Middle frontal gyrus (tissue), 1 donor: ENCODE results near the gene AARS2.

ENCODE experiments used
- DNase-seq: peaks from one replicate; pipeline ENCODE4 v3.0.0-alpha.2; 2015; ENCODE audit warnings: low spot score; ENCODE audit errors: extremely low spot score

The AARS2 gene

DNA sequence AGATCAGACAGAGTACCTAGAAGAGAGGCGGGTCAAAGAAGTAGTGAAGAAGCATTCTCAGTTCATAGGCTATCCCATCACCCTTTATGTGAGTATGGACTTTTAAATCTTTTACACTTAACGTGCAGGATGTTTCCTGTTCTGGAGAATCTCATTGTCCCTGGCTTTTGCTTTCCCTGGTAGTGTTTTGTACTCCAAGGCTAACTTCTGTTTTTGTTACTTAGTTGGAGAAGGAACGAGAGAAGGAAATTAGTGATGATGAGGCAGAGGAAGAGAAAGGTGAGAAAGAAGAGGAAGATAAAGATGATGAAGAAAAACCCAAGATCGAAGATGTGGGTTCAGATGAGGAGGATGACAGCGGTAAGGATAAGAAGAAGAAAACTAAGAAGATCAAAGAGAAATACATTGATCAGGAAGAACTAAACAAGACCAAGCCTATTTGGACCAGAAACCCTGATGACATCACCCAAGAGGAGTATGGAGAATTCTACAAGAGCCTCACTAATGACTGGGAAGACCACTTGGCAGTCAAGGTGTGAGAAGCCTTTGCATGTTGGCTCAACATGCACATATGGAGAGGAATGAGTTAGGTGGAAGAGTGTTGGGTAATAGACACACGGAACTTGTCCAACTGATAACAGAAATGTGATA lies 63.0 kb downstream of the AARS2 start:
- DNase-seq = no peak
